ENCODE measurements around the gene ST6GAL1.

DNA sequence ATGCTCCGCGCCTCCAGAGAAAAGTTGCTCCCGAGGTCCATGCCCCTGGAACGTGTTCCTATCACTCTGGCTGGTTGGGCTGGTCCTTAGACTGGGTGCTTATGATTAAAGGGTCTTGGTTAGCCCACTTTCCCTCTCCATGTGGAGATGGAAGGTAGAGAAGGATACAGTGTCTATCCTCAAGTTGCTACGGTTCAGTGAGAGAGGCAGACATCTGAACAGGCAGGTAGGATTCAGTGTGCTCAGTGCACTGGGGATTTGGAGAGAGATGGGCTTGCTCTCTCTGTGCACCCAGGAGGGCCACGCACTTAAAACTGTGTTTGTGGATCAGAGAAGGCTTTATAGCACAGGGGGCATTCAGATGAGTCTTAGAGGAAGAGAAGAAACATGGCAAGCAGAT, 146.0 kb downstream of the ST6GAL1 start:
- no peak for TF ChIP-seq POLR2A (IDR thresholded peaks at IDR 0.05)
- TF ChIP-seq, protein P1, sequence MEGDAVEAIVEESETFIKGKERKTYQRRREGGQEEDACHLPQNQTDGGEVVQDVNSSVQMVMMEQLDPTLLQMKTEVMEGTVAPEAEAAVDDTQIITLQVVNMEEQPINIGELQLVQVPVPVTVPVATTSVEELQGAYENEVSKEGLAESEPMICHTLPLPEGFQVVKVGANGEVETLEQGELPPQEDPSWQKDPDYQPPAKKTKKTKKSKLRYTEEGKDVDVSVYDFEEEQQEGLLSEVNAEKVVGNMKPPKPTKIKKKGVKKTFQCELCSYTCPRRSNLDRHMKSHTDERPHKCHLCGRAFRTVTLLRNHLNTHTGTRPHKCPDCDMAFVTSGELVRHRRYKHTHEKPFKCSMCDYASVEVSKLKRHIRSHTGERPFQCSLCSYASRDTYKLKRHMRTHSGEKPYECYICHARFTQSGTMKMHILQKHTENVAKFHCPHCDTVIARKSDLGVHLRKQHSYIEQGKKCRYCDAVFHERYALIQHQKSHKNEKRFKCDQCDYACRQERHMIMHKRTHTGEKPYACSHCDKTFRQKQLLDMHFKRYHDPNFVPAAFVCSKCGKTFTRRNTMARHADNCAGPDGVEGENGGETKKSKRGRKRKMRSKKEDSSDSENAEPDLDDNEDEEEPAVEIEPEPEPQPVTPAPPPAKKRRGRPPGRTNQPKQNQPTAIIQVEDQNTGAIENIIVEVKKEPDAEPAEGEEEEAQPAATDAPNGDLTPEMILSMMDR (IDR thresholded peaks at IDR 0.05) = no peak

Measured in uterus (tissue), 2 donors.